Right lobe of liver (tissue), 4 donors: ENCODE results near the gene ARHGAP33.

Source experiments
- CTCF ChIP-seq, 4 donors: fragments of 200-600 bp in 3 of 4; fragments of 450-650 bp in 1 of 4; IDR thresholded peaks; one replicate each; pipeline versions ENCODE4 v1.5.1 to v1.8.0; 2016 to 2022; ENCODE audit warnings: antibody characterized with exemption in 4 of 4, mild to moderate bottlenecking in 2 of 4
- POLR2A ChIP-seq: fragments of 450-650 bp; IDR thresholded peaks from one replicate; pipeline ENCODE4 v1.6.1; 2017; ENCODE audit warnings: antibody characterized with exemption, mild to moderate bottlenecking
- donor health status: DM: no; HTN: no; CAD: no.
- donor health status: DM: no; HTN: no; CAD: no.
- donor health status: DM: no; HTN: yes; CAD: no.

DNA sequence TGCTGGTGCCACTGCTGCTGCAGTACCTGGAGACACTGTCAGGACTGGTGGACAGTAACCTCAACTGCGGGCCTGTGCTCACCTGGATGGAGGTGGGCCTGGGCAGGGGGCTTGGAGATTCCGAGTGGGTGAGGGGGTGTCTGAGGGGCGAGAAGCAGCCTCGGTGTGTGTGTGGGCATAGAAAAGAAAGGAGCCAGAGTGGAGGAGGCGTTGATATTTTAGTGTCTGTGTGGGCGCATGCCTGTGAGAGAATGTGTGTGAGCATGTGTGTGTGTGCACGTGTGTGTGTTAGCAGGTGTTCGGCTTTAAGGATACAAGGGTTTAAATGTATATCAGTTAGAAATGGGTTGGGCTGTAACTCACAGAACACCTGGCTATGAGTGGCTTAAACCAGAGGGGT is 3.7 kb downstream of the ARHGAP33 start:
- TF ChIP-seq CTCF (IDR thresholded peaks at IDR 0.05) = no peak
- TF ChIP-seq POLR2A = no peak
